Lower leg skin (tissue), 3 donors: ENCODE data around the gene EYS.

Source experiments
- POLR2A ChIP-seq, 2 donors: fragments of 450-650 bp; IDR thresholded peaks; one replicate each; pipeline ENCODE4 v1.6.1; 2016 to 2017; ENCODE audit warnings: antibody characterized with exemption in 2 of 2, mild to moderate bottlenecking in 1 of 2, moderate library complexity in 1 of 2
- TF ChIP-seq, protein P1 (sequence below), 3 donors: fragments of 450-650 bp; IDR thresholded peaks; one replicate each; pipeline ENCODE4 v1.5.1; 2016; ENCODE audit warnings: antibody characterized with exemption in 3 of 3, mild to moderate bottlenecking in 3 of 3, moderate library complexity in 2 of 3

DNA sequence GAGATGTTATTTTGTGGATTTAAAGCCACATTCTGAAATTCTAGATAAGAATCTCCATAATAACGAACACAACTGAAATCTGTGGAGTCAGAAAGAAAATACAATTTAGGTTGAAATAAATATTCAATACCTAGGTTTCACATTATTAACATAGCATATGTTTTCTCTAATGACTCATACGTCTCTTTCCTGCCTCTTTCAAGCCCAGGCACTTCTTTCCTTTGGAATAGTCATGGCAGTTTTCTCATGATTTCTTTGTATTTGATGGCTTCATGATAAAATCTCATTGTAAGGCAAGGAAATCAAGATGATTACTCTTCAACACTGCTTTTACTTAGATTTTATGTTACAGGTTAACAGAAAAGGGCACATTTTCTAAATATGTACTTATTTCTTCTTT, 1267.8 kb downstream of the EYS start:
- TF ChIP-seq, protein P1, sequence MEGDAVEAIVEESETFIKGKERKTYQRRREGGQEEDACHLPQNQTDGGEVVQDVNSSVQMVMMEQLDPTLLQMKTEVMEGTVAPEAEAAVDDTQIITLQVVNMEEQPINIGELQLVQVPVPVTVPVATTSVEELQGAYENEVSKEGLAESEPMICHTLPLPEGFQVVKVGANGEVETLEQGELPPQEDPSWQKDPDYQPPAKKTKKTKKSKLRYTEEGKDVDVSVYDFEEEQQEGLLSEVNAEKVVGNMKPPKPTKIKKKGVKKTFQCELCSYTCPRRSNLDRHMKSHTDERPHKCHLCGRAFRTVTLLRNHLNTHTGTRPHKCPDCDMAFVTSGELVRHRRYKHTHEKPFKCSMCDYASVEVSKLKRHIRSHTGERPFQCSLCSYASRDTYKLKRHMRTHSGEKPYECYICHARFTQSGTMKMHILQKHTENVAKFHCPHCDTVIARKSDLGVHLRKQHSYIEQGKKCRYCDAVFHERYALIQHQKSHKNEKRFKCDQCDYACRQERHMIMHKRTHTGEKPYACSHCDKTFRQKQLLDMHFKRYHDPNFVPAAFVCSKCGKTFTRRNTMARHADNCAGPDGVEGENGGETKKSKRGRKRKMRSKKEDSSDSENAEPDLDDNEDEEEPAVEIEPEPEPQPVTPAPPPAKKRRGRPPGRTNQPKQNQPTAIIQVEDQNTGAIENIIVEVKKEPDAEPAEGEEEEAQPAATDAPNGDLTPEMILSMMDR (IDR thresholded peaks at IDR 0.05), result no peak
- no peak for TF ChIP-seq POLR2A (IDR thresholded peaks at IDR 0.05)
